Sigmoid colon (tissue), 7 donors: Measurements from ENCODE around the gene SLC22A5. TPM values are rescaled to one million over a fixed set of nuclear protein-coding genes. Genes with fewer than 3 reads are reported as not detected.

Source experiments
- DNase-seq: peaks from one replicate; pipeline ENCODE4 v3.0.0-alpha.2; 2019
- H3K27ac ChIP-seq, 4 donors: fragments of 200-600 bp; sonication (generic); one replicate each; pipeline ENCODE4 v1.5.1; 2016 to 2019; ENCODE audit warnings: mild to moderate bottlenecking in 1 of 4
- H3K27me3 ChIP-seq, 3 donors: fragments of 200-600 bp; sonication (generic); one replicate each; pipeline ENCODE4 v1.5.1; 2019; ENCODE audit warnings: mild to moderate bottlenecking in 1 of 3
- H3K36me3 ChIP-seq, 4 donors: fragments of 200-600 bp; sonication (generic); one replicate each; pipeline ENCODE4 v1.5.1; 2016 to 2019
- H3K4me1 ChIP-seq, 4 donors: fragments of 200-600 bp; sonication (generic); one replicate each; pipeline ENCODE4 v1.5.1; 2017 to 2019
- H3K4me3 ChIP-seq, 4 donors: fragments of 200-600 bp; sonication (generic); one replicate each; pipeline ENCODE4 v1.5.1; 2017 to 2019; ENCODE audit warnings: mild to moderate bottlenecking in 2 of 4, moderate library complexity in 1 of 4
- H3K9me3 ChIP-seq, 4 donors: fragments of 200-600 bp in 3 of 4; sonication (generic) in 3 of 4; one replicate each; pipeline versions ENCODE4 v1.5.1 to v1.6.1; 2013 to 2019
- EP300 ChIP-seq, 4 donors: sonication (generic); formaldehyde crosslinking; IDR thresholded peaks; one replicate each; pipeline ENCODE4 v1.6.1; 2017; ENCODE audit warnings: antibody characterized with exemption in 4 of 4
- POLR2A ChIP-seq, 2 donors: fragments of 450-650 bp; IDR thresholded peaks; one replicate each; pipeline ENCODE4 v1.6.1; 2016; ENCODE audit warnings: antibody characterized with exemption in 2 of 2, mild to moderate bottlenecking in 2 of 2, moderate library complexity in 2 of 2
- POLR2AphosphoS5 ChIP-seq, 4 donors: sonication (generic); formaldehyde crosslinking; IDR thresholded peaks; one replicate each; pipeline ENCODE4 v1.6.1; 2017; ENCODE audit warnings: antibody characterized with exemption in 4 of 4
- WGBS, 2 donors: extraction: QIAGEN DNeasy Blood & Tissue Kit; methylation state at CpG; one replicate each; pipeline ENCODE4 v1.1.7; 2013; 5-methylcytosine and 5-hydroxymethylcytosine counted together
- intact Hi-C: fragments of 100-400 bp; cut with DNase I; formaldehyde crosslinking; loops from one replicate; pipeline ENCODE4 v1.15.1; 2023
- polyA plus RNA-seq, 3 donors: library from polyadenylated mRNA; stranded (reverse); fragments of 200-250 nt; gene quantifications; one replicate each; pipeline ENCODE4 v1.2.3, GENCODE V29; 2013
- total RNA-seq, 4 donors: library from RNA; depleted of rRNA; stranded (reverse); fragments of >200 nt; gene quantifications; one replicate each; pipeline ENCODE4 v1.1.0, GENCODE V29; 2016
- TF ChIP-seq, protein P1 (sequence below), 4 experiments: fragments of 450-650 bp in 3 of 4; fragments of 200-600 bp in 1 of 4; IDR thresholded peaks; one replicate each; pipeline ENCODE4 v1.5.1; 2016 to 2019; ENCODE audit warnings: antibody characterized with exemption in 4 of 4, mild to moderate bottlenecking in 3 of 4, moderate library complexity in 2 of 4
- donor health status: healthy with polysubstance abuse.
- donor health status: Bipolar disorder and iron deficiency.
- donor health status: healthy.

The SLC22A5 gene
- total and polyA plus RNA-seq, 7 donors = 3.6 to 11.9 (median 7.2) TPM

DNA sequence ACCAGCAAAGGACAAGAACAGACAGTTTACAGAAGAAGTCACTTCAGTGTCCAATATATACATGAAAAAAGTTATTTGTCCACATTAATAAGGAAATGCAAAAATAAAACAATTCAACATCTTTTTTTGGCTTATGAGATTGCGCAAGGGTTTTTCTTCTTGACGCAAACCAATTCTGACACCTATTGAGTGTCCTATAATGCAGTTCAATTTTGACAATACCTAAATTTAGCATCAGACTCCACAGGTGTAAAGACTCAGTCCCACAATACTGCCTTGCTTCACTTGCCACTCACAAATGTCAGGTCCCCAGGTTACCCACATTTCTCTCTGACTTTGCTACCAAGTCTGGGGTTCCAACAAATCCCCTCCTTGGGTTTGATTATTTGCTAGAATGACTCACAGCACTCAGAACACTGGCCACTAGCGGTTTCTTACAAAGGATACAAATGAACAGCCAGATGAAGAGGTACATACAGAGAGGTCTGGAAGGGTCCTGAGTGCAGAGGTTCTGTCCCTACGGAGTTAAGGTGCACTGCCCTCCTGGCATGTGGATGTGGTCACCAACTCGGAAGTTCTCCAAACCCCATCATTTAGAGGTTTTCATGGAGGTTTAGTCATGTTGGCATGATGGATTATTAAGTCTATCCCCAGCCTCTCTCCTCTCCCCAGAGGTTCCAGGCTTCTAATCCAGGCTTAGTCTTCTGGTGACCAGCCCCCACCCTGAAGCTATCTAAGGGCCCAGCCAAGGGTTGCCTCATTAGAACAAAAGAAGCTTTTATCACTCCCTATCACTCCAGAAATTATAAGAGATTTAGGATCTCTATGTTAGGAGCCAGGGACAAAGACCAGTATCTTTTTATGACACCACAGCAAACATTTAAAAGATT lies 27.0 kb upstream of the SLC22A5 start:
- Histone ChIP-seq H3K4me3 (no peak overlapping the region), H3K9me3 (no peaks in the 10 kb centered on the region), H3K36me3 (peaks cover 0 to 4% (median 0%) of the 10 kb centered on the region in 4 donors), H3K27me3 (no peaks in the 10 kb centered on the region), H3K4me1 (no peaks in the 10 kb centered on the region), H3K27ac (no peak overlapping the region)
- TF ChIP-seq POLR2A (IDR thresholded peaks at IDR 0.05) (no peak), POLR2AphosphoS5 (IDR thresholded peaks at IDR 0.05) (no peak), EP300 (IDR thresholded peaks at IDR 0.05) (no peak)
- TF ChIP-seq, protein P1, sequence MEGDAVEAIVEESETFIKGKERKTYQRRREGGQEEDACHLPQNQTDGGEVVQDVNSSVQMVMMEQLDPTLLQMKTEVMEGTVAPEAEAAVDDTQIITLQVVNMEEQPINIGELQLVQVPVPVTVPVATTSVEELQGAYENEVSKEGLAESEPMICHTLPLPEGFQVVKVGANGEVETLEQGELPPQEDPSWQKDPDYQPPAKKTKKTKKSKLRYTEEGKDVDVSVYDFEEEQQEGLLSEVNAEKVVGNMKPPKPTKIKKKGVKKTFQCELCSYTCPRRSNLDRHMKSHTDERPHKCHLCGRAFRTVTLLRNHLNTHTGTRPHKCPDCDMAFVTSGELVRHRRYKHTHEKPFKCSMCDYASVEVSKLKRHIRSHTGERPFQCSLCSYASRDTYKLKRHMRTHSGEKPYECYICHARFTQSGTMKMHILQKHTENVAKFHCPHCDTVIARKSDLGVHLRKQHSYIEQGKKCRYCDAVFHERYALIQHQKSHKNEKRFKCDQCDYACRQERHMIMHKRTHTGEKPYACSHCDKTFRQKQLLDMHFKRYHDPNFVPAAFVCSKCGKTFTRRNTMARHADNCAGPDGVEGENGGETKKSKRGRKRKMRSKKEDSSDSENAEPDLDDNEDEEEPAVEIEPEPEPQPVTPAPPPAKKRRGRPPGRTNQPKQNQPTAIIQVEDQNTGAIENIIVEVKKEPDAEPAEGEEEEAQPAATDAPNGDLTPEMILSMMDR (IDR thresholded peaks at IDR 0.05) = no peak
- intact Hi-C loops = no loop called here
- WGBS, 2 donors = 59 to 79% methylated on average over 5 of the region's 5 CpGs
- no peak for DNase-seq

- H3K4me1 ChIP-seq = no peaks in the 10 kb centered on the region
- H3K36me3 ChIP-seq = peaks cover 0 to 16% (median 9%) of the 10 kb centered on the region in 4 donors
- TF ChIP-seq, protein P1 (IDR thresholded peaks at IDR 0.05) = no peak
- TF ChIP-seq EP300 (IDR thresholded peaks at IDR 0.05) (no peak), POLR2AphosphoS5 (IDR thresholded peaks at IDR 0.05) (no peak), POLR2A (IDR thresholded peaks at IDR 0.05) (no peak)
- 74 to 89% methylated on average over 5 of the region's 5 CpGs for WGBS, 2 donors
- no peaks in the 10 kb centered on the region for H3K27me3 ChIP-seq
- no peak overlapping the region for H3K4me3 ChIP-seq
- intact Hi-C loops = no loop called here
- no peak for DNase-seq
- H3K27ac ChIP-seq = no peak overlapping the region
- H3K9me3 ChIP-seq = peaks cover 0 to 5% (median 2%) of the 10 kb centered on the region in 4 donors
Measured at GRCh38 chr5:132344775-132345514, 24.6 kb upstream of the SLC22A5 start.

- TF ChIP-seq POLR2AphosphoS5 (IDR thresholded peaks at IDR 0.05) = no peak
- TF ChIP-seq, protein P1 (IDR thresholded peaks at IDR 0.05) = no peak
- no peak for TF ChIP-seq POLR2A (IDR thresholded peaks at IDR 0.05)
- no peak for TF ChIP-seq EP300 (IDR thresholded peaks at IDR 0.05)
- H3K36me3 ChIP-seq = peaks cover 0 to 19% (median 9%) of the 10 kb centered on the region in 4 donors
Measured at GRCh38 chr5:132353486-132353995, 16.0 kb upstream of the SLC22A5 start.

GRCh38 chr5:132354381-132355139 lies 14.9 kb upstream of the SLC22A5 start:
- intact Hi-C loops = no loop called here
- Histone ChIP-seq H3K9me3 (no peaks in the 10 kb centered on the region), H3K36me3 (peaks cover 0 to 11% (median 3%) of the 10 kb centered on the region in 4 donors), H3K27me3 (no peaks in the 10 kb centered on the region), H3K27ac (no peak overlapping the region), H3K4me3 (no peak overlapping the region), H3K4me1 (no peaks in the 10 kb centered on the region)
- WGBS, 2 donors = 40 to 63% methylated on average over 1 of the region's 1 CpG
- no peak for DNase-seq
- TF ChIP-seq, protein P1 (IDR thresholded peaks at IDR 0.05) = no peak
- TF ChIP-seq POLR2AphosphoS5 (IDR thresholded peaks at IDR 0.05) = no peak
- TF ChIP-seq EP300 (IDR thresholded peaks at IDR 0.05) = no peak
- no peak for TF ChIP-seq POLR2A (IDR thresholded peaks at IDR 0.05)

More at GRCh38 chr5:132353486-132353995, 16.0 kb upstream of the SLC22A5 start:
- Histone ChIP-seq H3K27ac (no peak overlapping the region), H3K4me3 (no peak overlapping the region), H3K9me3 (peaks cover 0 to 5% (median 2%) of the 10 kb centered on the region in 4 donors), H3K27me3 (no peaks in the 10 kb centered on the region), H3K4me1 (no peaks in the 10 kb centered on the region)
- 97 to 100% methylated on average over 1 of the region's 1 CpG for WGBS, 2 donors
- intact Hi-C loops = no loop called here
- DNase-seq = no peak
